SU-DHL-6 (cell line): ENCODE measurements around the gene NSMCE3.

ENCODE experiments used
- H2AFZ ChIP-seq: fragments of 200-600 bp; sonication (generic); 2 replicates; pipeline ENCODE4 v1.6.1; 2014; ENCODE audit warnings: low read depth, mild to moderate bottlenecking, moderate library complexity, mixed read lengths, antibody characterized with exemption, low read length; ENCODE audit not compliant: severe bottlenecking
- H3F3A ChIP-seq: fragments of 200-600 bp; shearing (Covaris generic); 2 replicates; pipeline ENCODE4 v1.6.0; 2016; ENCODE audit warnings: antibody characterized with exemption, mild to moderate bottlenecking; ENCODE audit not compliant: insufficient read depth
- H3K27ac ChIP-seq: fragments of 200-600 bp; sonication (generic); 2 replicates; pipeline ENCODE4 v1.5.1; 2016; ENCODE audit warnings: low read depth, mild to moderate bottlenecking, low read length, moderate library complexity, mixed read lengths
- H3K27me3 ChIP-seq: fragments of 200-600 bp; sonication (generic), shearing (Covaris generic); 2 replicates; pipeline ENCODE4 v1.6.0; 2014; ENCODE audit warnings: mild to moderate bottlenecking, low read length
- H3K36me3 ChIP-seq: fragments of 200-600 bp; sonication (generic); 2 replicates; pipeline ENCODE4 v1.6.1; 2014; ENCODE audit warnings: mild to moderate bottlenecking, low read length, mixed read lengths
- H3K4me2 ChIP-seq: fragments of 300-600, 200-600 bp; shearing (Covaris generic), sonication (generic); 2 replicates; pipeline ENCODE4 v1.6.0; 2014; ENCODE audit warnings: low read length, low read depth, mild to moderate bottlenecking; ENCODE audit not compliant: poor library complexity, severe bottlenecking
- H3K4me3 ChIP-seq: fragments of 200-600 bp; sonication (generic); 2 replicates; pipeline ENCODE4 v1.5.1; 2014; ENCODE audit warnings: antibody characterized with exemption, low read length, mild to moderate bottlenecking, mixed read lengths; ENCODE audit not compliant: insufficient read depth, poor library complexity, severe bottlenecking
- H3K79me2 ChIP-seq: fragments of 200-600 bp; sonication (generic); 2 replicates; pipeline ENCODE4 v1.6.1; 2014; ENCODE audit warnings: mild to moderate bottlenecking, low read length, moderate library complexity; ENCODE audit not compliant: insufficient read depth
- H3K9ac ChIP-seq: fragments of 200-600 bp; sonication (generic); 2 replicates; pipeline ENCODE4 v1.7.0; 2014; ENCODE audit warnings: mild to moderate bottlenecking, low read length
- H3K9me2 ChIP-seq: fragments of 200-600 bp; sonication (generic); replicated peaks from 2 replicates; pipeline ENCODE4 v1.6.1; 2014; ENCODE audit warnings: low read length; ENCODE audit not compliant: insufficient read depth
- H3K9me3 ChIP-seq: fragments of 200-600 bp; sonication (generic); 2 replicates; pipeline ENCODE4 v1.6.1; 2014; ENCODE audit warnings: low read length, mixed read lengths; ENCODE audit not compliant: insufficient read depth
- H4K20me1 ChIP-seq: fragments of 200-600 bp; sonication (generic); 2 replicates; pipeline ENCODE4 v1.6.1; 2014; ENCODE audit warnings: low read depth, mild to moderate bottlenecking, antibody characterized with exemption, low read length, moderate library complexity, mixed read lengths
- EZH2phosphoT487 ChIP-seq: fragments of 200-600 bp; sonication (generic), shearing (Covaris generic); conservative IDR thresholded peaks from 2 replicates; pipeline ENCODE4 v1.6.1; 2018; ENCODE audit warnings: mild to moderate bottlenecking, antibody characterized with exemption, low read length, moderate library complexity, mixed read lengths
- TF ChIP-seq, protein P1 (sequence below): fragments of 200-600 bp; sonication (generic); IDR thresholded peaks from one replicate; pipeline ENCODE4 v1.5.1; 2017; ENCODE audit warnings: antibody characterized with exemption, mild to moderate bottlenecking, low read length, moderate library complexity; ENCODE audit not compliant: insufficient read depth, poor library complexity, severe bottlenecking

NSMCE3 gene

DNA sequence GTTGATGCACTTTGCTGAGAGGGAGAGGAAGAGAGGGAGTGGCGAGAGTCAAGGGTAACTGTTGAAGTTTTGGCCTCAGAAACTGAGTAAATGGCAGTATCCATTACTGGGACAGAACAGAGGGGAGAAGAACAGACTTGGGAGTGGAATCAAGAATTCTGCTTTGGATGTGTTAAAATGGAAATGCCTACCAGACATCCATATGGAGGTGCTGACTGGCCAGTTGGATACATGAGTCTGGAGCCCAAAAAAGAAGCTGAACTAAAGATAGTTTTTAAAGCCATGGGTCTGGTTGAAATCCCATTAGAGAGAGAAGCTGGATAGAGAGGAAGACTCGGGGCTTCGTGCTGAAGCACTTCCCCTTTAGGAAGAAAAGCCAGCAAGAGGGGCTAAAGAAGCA is 35.9 kb upstream of the NSMCE3 start:
- H3K36me3 ChIP-seq = no peaks in the 10 kb centered on the region
- no peaks in the 10 kb centered on the region for H3K27me3 ChIP-seq
- no peaks in the 10 kb centered on the region for H3K9me3 ChIP-seq
- TF ChIP-seq, protein P1, sequence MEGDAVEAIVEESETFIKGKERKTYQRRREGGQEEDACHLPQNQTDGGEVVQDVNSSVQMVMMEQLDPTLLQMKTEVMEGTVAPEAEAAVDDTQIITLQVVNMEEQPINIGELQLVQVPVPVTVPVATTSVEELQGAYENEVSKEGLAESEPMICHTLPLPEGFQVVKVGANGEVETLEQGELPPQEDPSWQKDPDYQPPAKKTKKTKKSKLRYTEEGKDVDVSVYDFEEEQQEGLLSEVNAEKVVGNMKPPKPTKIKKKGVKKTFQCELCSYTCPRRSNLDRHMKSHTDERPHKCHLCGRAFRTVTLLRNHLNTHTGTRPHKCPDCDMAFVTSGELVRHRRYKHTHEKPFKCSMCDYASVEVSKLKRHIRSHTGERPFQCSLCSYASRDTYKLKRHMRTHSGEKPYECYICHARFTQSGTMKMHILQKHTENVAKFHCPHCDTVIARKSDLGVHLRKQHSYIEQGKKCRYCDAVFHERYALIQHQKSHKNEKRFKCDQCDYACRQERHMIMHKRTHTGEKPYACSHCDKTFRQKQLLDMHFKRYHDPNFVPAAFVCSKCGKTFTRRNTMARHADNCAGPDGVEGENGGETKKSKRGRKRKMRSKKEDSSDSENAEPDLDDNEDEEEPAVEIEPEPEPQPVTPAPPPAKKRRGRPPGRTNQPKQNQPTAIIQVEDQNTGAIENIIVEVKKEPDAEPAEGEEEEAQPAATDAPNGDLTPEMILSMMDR = no peak
- H3K9ac ChIP-seq = no peak overlapping the region
- no peaks in the 10 kb centered on the region for H3K79me2 ChIP-seq
- H3K9me2 ChIP-seq = no peaks in the 10 kb centered on the region
- H3K27ac ChIP-seq = no peak overlapping the region
- no peaks in the 10 kb centered on the region for H3F3A ChIP-seq
- no peak overlapping the region for H3K4me3 ChIP-seq
- H3K4me2 ChIP-seq = no peak overlapping the region
- H4K20me1 ChIP-seq = no peaks in the 10 kb centered on the region
- no peak overlapping the region for H2AFZ ChIP-seq

DNA sequence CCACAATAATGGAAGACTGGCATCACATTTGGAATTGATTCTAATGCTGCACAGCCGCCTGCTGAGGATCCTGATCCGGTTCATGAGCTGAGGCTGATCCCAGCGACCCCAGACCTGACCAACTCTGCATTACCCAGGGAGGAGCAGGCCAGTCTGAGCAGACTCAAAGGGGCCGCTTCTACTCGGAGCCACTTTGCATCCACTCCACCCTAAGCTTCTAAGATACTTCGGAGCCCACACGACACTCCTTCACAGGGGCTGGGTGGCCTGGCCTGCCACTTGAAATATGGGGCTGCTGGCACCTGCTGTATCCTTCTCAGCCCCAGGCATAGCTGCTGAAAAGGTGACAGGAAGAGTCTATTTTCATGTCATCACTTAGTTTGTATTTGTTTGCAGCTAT is 33.2 kb upstream of the NSMCE3 start:
- H3K27me3 ChIP-seq = no peaks in the 10 kb centered on the region
- no peak overlapping the region for H3K4me3 ChIP-seq
- H3K9me3 ChIP-seq = no peaks in the 10 kb centered on the region
- H3F3A ChIP-seq = no peaks in the 10 kb centered on the region
- H3K4me2 ChIP-seq = no peak overlapping the region
- no peak overlapping the region for H3K9ac ChIP-seq
- H3K36me3 ChIP-seq = no peaks in the 10 kb centered on the region
- H3K9me2 ChIP-seq = no peaks in the 10 kb centered on the region
- no peaks in the 10 kb centered on the region for H3K79me2 ChIP-seq
- no peak for TF ChIP-seq EZH2phosphoT487
- TF ChIP-seq, protein P1 = no peak
- no peak overlapping the region for H3K27ac ChIP-seq
- no peak overlapping the region for H2AFZ ChIP-seq
- no peaks in the 10 kb centered on the region for H4K20me1 ChIP-seq

GRCh38 chr15:29299784-29300183 is 30.2 kb upstream of the NSMCE3 start:
- H3K9me2 ChIP-seq = no peaks in the 10 kb centered on the region
- no peaks in the 10 kb centered on the region for H4K20me1 ChIP-seq
- no peaks in the 10 kb centered on the region for H3K36me3 ChIP-seq
- no peaks in the 10 kb centered on the region for H3K27me3 ChIP-seq
- no peak overlapping the region for H3K4me2 ChIP-seq
- no peak overlapping the region for H3K4me3 ChIP-seq
- H3K9me3 ChIP-seq = no peaks in the 10 kb centered on the region
- no peaks in the 10 kb centered on the region for H3F3A ChIP-seq
- TF ChIP-seq, protein P1 = no peak
- TF ChIP-seq EZH2phosphoT487 = no peak
- H3K79me2 ChIP-seq = no peaks in the 10 kb centered on the region
- no peak overlapping the region for H3K27ac ChIP-seq
- H3K9ac ChIP-seq = no peak overlapping the region
- H2AFZ ChIP-seq = no peak overlapping the region

DNA sequence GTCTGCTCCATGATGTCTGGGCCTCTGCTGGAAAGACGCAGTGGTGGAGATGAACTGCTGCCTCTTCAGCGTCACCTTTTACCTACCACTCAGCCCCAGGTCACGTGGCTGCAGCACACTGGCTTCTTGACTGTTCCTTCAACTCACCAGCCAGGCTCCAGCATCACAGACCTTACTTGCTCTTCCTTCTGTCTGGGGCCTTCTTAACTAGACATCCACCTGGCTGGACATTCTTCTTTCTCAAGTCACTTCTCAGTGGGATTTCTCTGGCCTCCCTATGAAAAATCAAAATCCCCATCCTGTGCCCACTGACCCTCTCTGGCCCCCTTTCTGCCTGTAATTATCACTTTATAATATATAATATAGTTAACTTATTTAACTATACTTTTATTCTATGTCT is 29.7 kb upstream of the NSMCE3 start:
- Histone ChIP-seq H3F3A (no peaks in the 10 kb centered on the region), H3K36me3 (no peaks in the 10 kb centered on the region), H3K27me3 (no peaks in the 10 kb centered on the region), H3K79me2 (no peaks in the 10 kb centered on the region), H4K20me1 (no peaks in the 10 kb centered on the region), H3K4me3 (no peak overlapping the region), H3K9me3 (no peaks in the 10 kb centered on the region), H3K9ac (no peak overlapping the region), H3K9me2 (no peaks in the 10 kb centered on the region), H3K27ac (no peak overlapping the region), H2AFZ (no peak overlapping the region), H3K4me2 (no peak overlapping the region)
- no peak for TF ChIP-seq EZH2phosphoT487
- TF ChIP-seq, protein P1 = no peak
